22Rv1 (cell line): ENCODE measurements around the gene LIPG.

Experiments
- ZFX ChIP-seq: fragments of 450-650 bp; IDR thresholded peaks from 2 replicates; pipeline ENCODE4 v1.6.1; 2017; ENCODE audit warnings: antibody characterized with exemption, borderline replicate concordance
- TF ChIP-seq, protein P1 (sequence below): fragments of 450-650 bp; IDR thresholded peaks from 2 replicates; pipeline ENCODE4 v1.5.1; 2017; ENCODE audit warnings: mild to moderate bottlenecking

DNA sequence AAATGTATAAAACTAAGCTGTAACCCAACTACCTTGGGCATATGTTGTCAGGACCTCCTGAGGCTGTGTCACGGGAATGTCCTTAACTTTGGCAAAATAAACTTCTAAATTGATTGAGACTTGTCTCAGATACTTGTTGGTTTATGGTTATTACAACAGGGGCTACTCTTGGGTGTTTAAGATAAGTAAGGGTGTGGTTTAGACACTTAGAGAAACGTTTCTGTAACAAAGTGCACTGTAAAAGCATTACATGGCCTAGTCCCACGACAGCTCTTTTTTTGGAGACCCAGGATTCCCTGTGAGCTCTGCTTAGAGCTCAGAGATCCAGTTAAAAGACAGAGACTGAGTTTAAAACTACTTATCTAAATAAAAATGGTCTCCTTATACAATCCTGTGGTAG is 32.3 kb upstream of the LIPG start:
- TF ChIP-seq, protein P1, sequence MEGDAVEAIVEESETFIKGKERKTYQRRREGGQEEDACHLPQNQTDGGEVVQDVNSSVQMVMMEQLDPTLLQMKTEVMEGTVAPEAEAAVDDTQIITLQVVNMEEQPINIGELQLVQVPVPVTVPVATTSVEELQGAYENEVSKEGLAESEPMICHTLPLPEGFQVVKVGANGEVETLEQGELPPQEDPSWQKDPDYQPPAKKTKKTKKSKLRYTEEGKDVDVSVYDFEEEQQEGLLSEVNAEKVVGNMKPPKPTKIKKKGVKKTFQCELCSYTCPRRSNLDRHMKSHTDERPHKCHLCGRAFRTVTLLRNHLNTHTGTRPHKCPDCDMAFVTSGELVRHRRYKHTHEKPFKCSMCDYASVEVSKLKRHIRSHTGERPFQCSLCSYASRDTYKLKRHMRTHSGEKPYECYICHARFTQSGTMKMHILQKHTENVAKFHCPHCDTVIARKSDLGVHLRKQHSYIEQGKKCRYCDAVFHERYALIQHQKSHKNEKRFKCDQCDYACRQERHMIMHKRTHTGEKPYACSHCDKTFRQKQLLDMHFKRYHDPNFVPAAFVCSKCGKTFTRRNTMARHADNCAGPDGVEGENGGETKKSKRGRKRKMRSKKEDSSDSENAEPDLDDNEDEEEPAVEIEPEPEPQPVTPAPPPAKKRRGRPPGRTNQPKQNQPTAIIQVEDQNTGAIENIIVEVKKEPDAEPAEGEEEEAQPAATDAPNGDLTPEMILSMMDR: no peak
- no peak for TF ChIP-seq ZFX
